Cardiac muscle cell (in vitro differentiated cells and primary cell): ENCODE results near the gene ETNK1. TPM values are rescaled to one million over a fixed set of nuclear protein-coding genes. Genes with fewer than 3 reads are reported as not detected.

Experiments
- DNase-seq, 2 donors: peaks; one replicate each; pipeline versions ENCODE4 v3.0.0 to v3.0.0-alpha.2; 2010 to 2017; ENCODE audit warnings: low read depth in 1 of 2, low spot score in 1 of 2
- H3K27ac ChIP-seq: fragments of 200-600 bp; sonication (generic); 2 replicates; pipeline ENCODE4 v1.5.1; 2016
- H3K27me3 ChIP-seq: fragments of 200-600 bp; sonication (generic); 2 replicates; pipeline ENCODE4 v1.6.0; 2016; ENCODE audit warnings: control low read depth
- H3K36me3 ChIP-seq: fragments of 200-600 bp; sonication (generic); 2 replicates; pipeline ENCODE4 v1.5.1; 2016; ENCODE audit warnings: control low read depth
- H3K4me1 ChIP-seq: fragments of 200-600 bp; sonication (generic); 2 replicates; pipeline ENCODE4 v1.8.1; 2017; ENCODE audit warnings: low read depth, mild to moderate bottlenecking, mixed run types
- H3K4me3 ChIP-seq: fragments of 200-600 bp; sonication (generic); 2 replicates; pipeline ENCODE4 v1.5.1; 2016; ENCODE audit warnings: mild to moderate bottlenecking
- H3K9me3 ChIP-seq: fragments of 200-600 bp; sonication (generic); 2 replicates; pipeline ENCODE4 v1.5.1; 2017; ENCODE audit warnings: low read depth, mild to moderate bottlenecking, control low read depth
- CTCF ChIP-seq: IDR thresholded peaks from 2 replicates; pipeline ENCODE4 v1.5.1; 2012; ENCODE audit warnings: low read depth, mild to moderate bottlenecking, low read length
- polyA plus RNA-seq: library from polyadenylated mRNA; unstranded; fragments of >200 nt; fragmentation: Nextera tagmentation; extraction: Ambion mirVana; gene quantifications from 2 replicates; pipeline ENCODE4 v1.2.1, GENCODE V29; 2016
- total RNA-seq: library from RNA; depleted of rRNA; stranded (reverse); fragments of >200 nt; gene quantifications from 2 replicates; pipeline ENCODE4 v1.2.3, GENCODE V29; 2016

The ETNK1 gene
- total and polyA plus RNA-seq, 2 experiments from 2014 or later: 19.7 to 61.3 TPM

GRCh38 chr12:22625762-22626294 lies 857 bp downstream of the ETNK1 start:
- no peaks in the 10 kb centered on the region for H3K27me3 ChIP-seq
- TF ChIP-seq CTCF: no peak
- H3K27ac ChIP-seq: peak overlapping the region; percentile 98
- no peaks in the 10 kb centered on the region for H3K36me3 ChIP-seq
- DNase-seq: peak; percentile 37 to 47
- H3K4me3 ChIP-seq: peak overlapping the region; percentile 62
- peaks cover 30% of the 10 kb centered on the region for H3K4me1 ChIP-seq
- no peaks in the 10 kb centered on the region for H3K9me3 ChIP-seq

- H3K27ac ChIP-seq: peak overlapping the region; percentile 98
- H3K27me3 ChIP-seq: no peaks in the 10 kb centered on the region
- H3K4me3 ChIP-seq: peak overlapping the region; percentile 62
- H3K36me3 ChIP-seq: peaks cover under 1% of the 10 kb centered on the region
- TF ChIP-seq CTCF: no peak
- peak in 1 of 2 donors; percentile 33 for DNase-seq
- H3K9me3 ChIP-seq: no peaks in the 10 kb centered on the region
- peaks cover 30% of the 10 kb centered on the region for H3K4me1 ChIP-seq
Measured at GRCh38 chr12:22626406-22626805, 1.4 kb downstream of the ETNK1 start.

- H3K4me1 ChIP-seq: peaks cover 30% of the 10 kb centered on the region
- peak overlapping the region; percentile 62 for H3K4me3 ChIP-seq
Measured at GRCh38 chr12:22627371-22627770, 2.4 kb downstream of the ETNK1 start.

GRCh38 chr12:22628228-22628627 lies 3.3 kb downstream of the ETNK1 start:
- Histone ChIP-seq H3K9me3 (no peaks in the 10 kb centered on the region), H3K36me3 (peaks cover 5% of the 10 kb centered on the region), H3K4me1 (peaks cover 30% of the 10 kb centered on the region), H3K27ac (no peak overlapping the region), H3K4me3 (peak overlapping the region; percentile 9), H3K27me3 (no peaks in the 10 kb centered on the region)
- DNase-seq: no peak
- TF ChIP-seq CTCF: no peak

More at GRCh38 chr12:22627371-22627770, 2.4 kb downstream of the ETNK1 start:
- DNase-seq: no peak
- no peak for TF ChIP-seq CTCF
- Histone ChIP-seq H3K27ac (no peak overlapping the region), H3K27me3 (no peaks in the 10 kb centered on the region), H3K9me3 (no peaks in the 10 kb centered on the region), H3K36me3 (peaks cover 5% of the 10 kb centered on the region)

GRCh38 chr12:22631863-22632463 lies 7.0 kb downstream of the ETNK1 start:
- DNase-seq: peak; percentile 10 to 32
- peak; percentile 62 for TF ChIP-seq CTCF
- peaks cover 21% of the 10 kb centered on the region for H3K4me1 ChIP-seq
- no peaks in the 10 kb centered on the region for H3K9me3 ChIP-seq
- H3K27me3 ChIP-seq: no peaks in the 10 kb centered on the region
- no peak overlapping the region for H3K27ac ChIP-seq
- peaks cover 5% of the 10 kb centered on the region for H3K36me3 ChIP-seq
- H3K4me3 ChIP-seq: no peak overlapping the region
